Left ventricle myocardium inferior (tissue), 1 donor: ENCODE measurements around the gene MAPK11. TPM values are rescaled to one million over a fixed set of nuclear protein-coding genes. Genes with fewer than 3 reads are reported as not detected.
A peak's percentile ranks its signal among the peaks of the same experiment; 100 is the strongest.

ENCODE experiments used
- DNase-seq: peaks from one replicate; pipeline ENCODE4 v3.0.0-alpha.2; 2020
- H3K27ac ChIP-seq: fragments of 200-600 bp; replicated peaks from 2 replicates; pipeline ENCODE4 v1.8.0; 2021
- H3K27me3 ChIP-seq: fragments of 200-600 bp; 2 replicates; pipeline ENCODE4 v1.8.0; 2021; ENCODE audit warnings: low read depth
- H3K36me3 ChIP-seq: fragments of 200-600 bp; 2 replicates; pipeline ENCODE4 v1.8.0; 2021
- H3K4me1 ChIP-seq: fragments of 200-600 bp; 2 replicates; pipeline ENCODE4 v1.8.0; 2021
- H3K4me3 ChIP-seq: fragments of 200-600 bp; 2 replicates; pipeline ENCODE4 v1.8.0; 2021; ENCODE audit warnings: mild to moderate bottlenecking, moderate library complexity
- H3K9me3 ChIP-seq: fragments of 200-600 bp; replicated peaks from 2 replicates; pipeline ENCODE4 v1.8.0; 2021
- CTCF ChIP-seq: fragments of 200-600 bp; IDR thresholded peaks from 2 replicates; pipeline ENCODE4 v1.8.0; 2021; ENCODE audit warnings: antibody characterized with exemption, mild to moderate bottlenecking, borderline replicate concordance
- intact Hi-C: fragments of 100-400 bp; cut with micrococcal nuclease; formaldehyde crosslinking; loops from one replicate; pipeline ENCODE4 v1.11.0; 2022
- long read RNA-seq: library from polyadenylated mRNA; unstranded; transcript quantifications from one replicate; pipeline ENCODE4 v2.0.0, GENCODE V29; 2021
- total RNA-seq: library from RNA; stranded (reverse); fragmentation: NEBNext Ultra II Directional; extraction: Animal tissue kit (Norgen Biotek cat#: 25700); gene quantifications from one replicate; pipeline ENCODE4 v1.2.1, GENCODE V29; 2021
- donor health status: DM: no; HTN: yes; CAD: no; lungs with severe emphysema.

Gene MAPK11
- total RNA-seq, result 7.8 TPM
- long read RNA-seq, partial matches to known transcripts, result 1 of 2 reads
- long read RNA-seq, other reads (novel, unspliced or antisense), result 1 of 2 reads

GRCh38 chr22:50269970-50270665, at the start of gene MAPK11:
Gene MAPK11, minus strand, starts transcription at chr22:50270380. Its CDS starts 88 bp downstream, at chr22:50270292.
- peaks cover 69% of the 10 kb centered on the region for H3K4me1 ChIP-seq
- TF ChIP-seq CTCF, result no peak
- H3K27me3 ChIP-seq, result peaks cover 11% of the 10 kb centered on the region
- H3K4me3 ChIP-seq, result peak within 1 kb of the TSS; percentile 67
- intact Hi-C loops, result loop anchor here (5.0 kb wide), 1 partner anchor 57 kb away; the partner anchor contains the start of gene DENND6B
- H3K27ac ChIP-seq, result peak within 1 kb of the TSS; percentile 87
- DNase-seq, result peak; percentile 70
- H3K9me3 ChIP-seq, result no peaks in the 10 kb centered on the region
- H3K36me3 ChIP-seq, result peaks cover 3% of the 10 kb centered on the region

GRCh38 chr22:50319503-50319951, 49.3 kb upstream of the MAPK11 start:
- Histone ChIP-seq H3K4me3 (no peak overlapping the region), H3K9me3 (no peaks in the 10 kb centered on the region)

GRCh38 chr22:50318698-50319411, 48.7 kb upstream of the MAPK11 start:
- no peak overlapping the region for H3K27ac ChIP-seq
- H3K27me3 ChIP-seq, result no peaks in the 10 kb centered on the region
- no peak for TF ChIP-seq CTCF
- H3K9me3 ChIP-seq, result no peaks in the 10 kb centered on the region
- intact Hi-C loops, result no loop called here
- peaks cover 12% of the 10 kb centered on the region for H3K4me1 ChIP-seq
- no peak overlapping the region for H3K4me3 ChIP-seq
- no peak for DNase-seq
- no peaks in the 10 kb centered on the region for H3K36me3 ChIP-seq

More at GRCh38 chr22:50319503-50319951, 49.3 kb upstream of the MAPK11 start:
- Histone ChIP-seq H3K36me3 (no peaks in the 10 kb centered on the region), H3K27me3 (no peaks in the 10 kb centered on the region), H3K4me1 (peaks cover 5% of the 10 kb centered on the region), H3K27ac (no peak overlapping the region)
- intact Hi-C loops, result no loop called here
- DNase-seq, result no peak
- no peak for TF ChIP-seq CTCF

- H3K27me3 ChIP-seq, result no peaks in the 10 kb centered on the region
- H3K27ac ChIP-seq, result no peak overlapping the region
- intact Hi-C loops, result no loop called here
- no peaks in the 10 kb centered on the region for H3K9me3 ChIP-seq
- peaks cover 13% of the 10 kb centered on the region for H3K4me1 ChIP-seq
- no peaks in the 10 kb centered on the region for H3K36me3 ChIP-seq
- no peak overlapping the region for H3K4me3 ChIP-seq
- no peak for DNase-seq
- TF ChIP-seq CTCF, result no peak
Measured at GRCh38 chr22:50318356-50318697, 48.1 kb upstream of the MAPK11 start.

GRCh38 chr22:50317674-50318073, 47.5 kb upstream of the MAPK11 start:
- no peaks in the 10 kb centered on the region for H3K9me3 ChIP-seq
- H3K27ac ChIP-seq, result no peak overlapping the region
- H3K4me1 ChIP-seq, result peaks cover 13% of the 10 kb centered on the region
- no peak for TF ChIP-seq CTCF
- no peaks in the 10 kb centered on the region for H3K36me3 ChIP-seq
- intact Hi-C loops, result no loop called here
- DNase-seq, result no peak
- no peak overlapping the region for H3K4me3 ChIP-seq
- H3K27me3 ChIP-seq, result no peaks in the 10 kb centered on the region
